IPS DF 6.9 (cell line): ENCODE data around the gene GRID1.

Experiments used
- DNase-seq: peaks from one replicate; pipeline ENCODE4 v3.0.0-alpha.2; 2013; ENCODE audit warnings: low read depth, low spot score
- H3K27ac ChIP-seq: one replicate; pipeline ENCODE4 v1.5.1; 2013; ENCODE audit warnings: low read length, control low read depth
- H3K27me3 ChIP-seq: 2 replicates; pipeline ENCODE4 v1.6.1; 2013; ENCODE audit warnings: mild to moderate bottlenecking, low read length; ENCODE audit not compliant: control insufficient read depth, insufficient read depth
- H3K36me3 ChIP-seq: 2 replicates; pipeline ENCODE4 v1.6.1; 2013; ENCODE audit warnings: low read length; ENCODE audit not compliant: control insufficient read depth, insufficient read depth
- H3K4me1 ChIP-seq: 2 replicates; pipeline ENCODE4 v1.6.1; 2013; ENCODE audit warnings: low read length; ENCODE audit not compliant: control insufficient read depth, insufficient read depth
- H3K4me3 ChIP-seq: 2 replicates; pipeline ENCODE4 v1.5.1; 2013; ENCODE audit warnings: mild to moderate bottlenecking, low read length
- H3K9me3 ChIP-seq: 2 replicates; pipeline ENCODE4 v1.6.1; 2013; ENCODE audit warnings: low read length, inconsistent platforms; ENCODE audit not compliant: control insufficient read depth, insufficient read depth
- WGBS: extraction: QIAGEN DNeasy Blood & Tissue Kit; methylation state at CpG from one replicate; pipeline ENCODE4 v1.1.7; 2013; ENCODE audit warnings: mixed read lengths, missing lambda C conversion rate; ENCODE audit not compliant: insufficient read length, insufficient coverage; 5-methylcytosine and 5-hydroxymethylcytosine counted together

The GRID1 gene

DNA sequence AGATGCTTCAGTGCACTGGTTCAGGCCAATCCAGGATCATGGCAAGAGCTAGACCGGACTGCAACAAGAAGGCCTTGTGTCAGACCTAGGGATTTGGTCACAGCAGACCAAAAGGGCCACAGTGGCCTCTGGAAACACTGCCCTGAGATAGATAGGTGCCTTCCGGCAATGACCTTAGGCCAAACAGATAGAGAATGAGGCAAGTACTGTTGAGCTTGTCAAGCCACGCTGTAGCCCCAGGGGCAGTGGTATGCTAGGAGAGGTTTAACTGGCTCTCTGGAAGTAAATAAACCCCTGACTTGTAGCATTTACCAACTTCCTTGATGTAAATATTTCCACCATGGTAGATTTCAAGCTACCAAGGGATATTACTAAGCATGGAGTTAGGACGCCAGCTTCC lies 197.5 kb downstream of the GRID1 start:
- Histone ChIP-seq H3K36me3 (no peaks in the 10 kb centered on the region), H3K27me3 (no peaks in the 10 kb centered on the region), H3K9me3 (no peaks in the 10 kb centered on the region; the same call in 1 of the 2 replicates), H3K4me3 (no peak overlapping the region), H3K27ac (no peak overlapping the region), H3K4me1 (no peaks in the 10 kb centered on the region)
- WGBS, result no CpG with 5 or more reads among the region's 4 CpGs
- DNase-seq, result no peak

DNA sequence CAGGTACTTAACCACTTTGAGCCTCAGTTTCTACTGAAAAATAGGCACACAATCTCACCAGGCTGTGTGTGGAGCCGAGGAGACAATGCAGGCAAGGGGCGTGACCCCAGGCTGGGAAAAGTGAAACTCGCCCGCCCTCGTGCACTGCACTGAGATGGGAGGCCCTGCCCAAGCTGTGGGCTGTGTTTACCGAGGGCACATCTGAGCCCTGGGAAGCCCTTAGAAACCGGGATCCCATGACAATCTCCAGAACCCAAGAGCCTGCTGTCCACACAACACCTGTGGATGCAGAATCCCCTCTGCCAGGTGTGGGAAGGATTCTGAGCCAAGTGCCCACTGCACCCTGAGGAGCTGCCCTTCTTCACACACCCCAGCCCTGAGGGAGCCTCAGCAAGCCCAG lies 198.3 kb downstream of the GRID1 start:
- no peaks in the 10 kb centered on the region for H3K36me3 ChIP-seq
- H3K27ac ChIP-seq, result no peak overlapping the region
- H3K9me3 ChIP-seq, result no peaks in the 10 kb centered on the region; the same call in 1 of the 2 replicates
- no peak for DNase-seq
- WGBS, result no CpG with 5 or more reads among the region's 7 CpGs
- H3K27me3 ChIP-seq, result no peaks in the 10 kb centered on the region
- no peak overlapping the region for H3K4me3 ChIP-seq
- H3K4me1 ChIP-seq, result no peaks in the 10 kb centered on the region

DNA sequence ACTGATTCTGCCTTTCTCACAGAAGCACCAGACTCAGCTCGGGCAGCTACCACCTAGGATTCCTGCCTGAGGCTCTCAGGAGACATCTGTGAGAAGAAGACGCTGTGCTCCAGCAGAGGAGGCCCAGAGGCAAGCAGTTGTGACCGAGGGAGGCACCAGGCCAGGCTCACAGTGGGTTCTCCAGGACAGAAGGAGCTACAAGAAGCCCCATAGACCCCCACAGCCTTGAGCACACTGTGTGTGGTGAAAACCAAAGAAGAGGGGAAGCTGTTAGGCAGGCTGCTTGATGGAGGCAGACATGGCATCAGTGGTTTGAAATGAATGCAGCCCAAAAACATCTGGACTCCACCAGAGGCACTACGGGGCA lies 198.8 kb downstream of the GRID1 start:
- Histone ChIP-seq H3K27me3 (no peaks in the 10 kb centered on the region), H3K36me3 (no peaks in the 10 kb centered on the region), H3K4me1 (no peaks in the 10 kb centered on the region), H3K27ac (no peak overlapping the region), H3K4me3 (no peak overlapping the region), H3K9me3 (no peaks in the 10 kb centered on the region)
- no CpG with 5 or more reads among the region's 4 CpGs for WGBS
- DNase-seq, result no peak

DNA sequence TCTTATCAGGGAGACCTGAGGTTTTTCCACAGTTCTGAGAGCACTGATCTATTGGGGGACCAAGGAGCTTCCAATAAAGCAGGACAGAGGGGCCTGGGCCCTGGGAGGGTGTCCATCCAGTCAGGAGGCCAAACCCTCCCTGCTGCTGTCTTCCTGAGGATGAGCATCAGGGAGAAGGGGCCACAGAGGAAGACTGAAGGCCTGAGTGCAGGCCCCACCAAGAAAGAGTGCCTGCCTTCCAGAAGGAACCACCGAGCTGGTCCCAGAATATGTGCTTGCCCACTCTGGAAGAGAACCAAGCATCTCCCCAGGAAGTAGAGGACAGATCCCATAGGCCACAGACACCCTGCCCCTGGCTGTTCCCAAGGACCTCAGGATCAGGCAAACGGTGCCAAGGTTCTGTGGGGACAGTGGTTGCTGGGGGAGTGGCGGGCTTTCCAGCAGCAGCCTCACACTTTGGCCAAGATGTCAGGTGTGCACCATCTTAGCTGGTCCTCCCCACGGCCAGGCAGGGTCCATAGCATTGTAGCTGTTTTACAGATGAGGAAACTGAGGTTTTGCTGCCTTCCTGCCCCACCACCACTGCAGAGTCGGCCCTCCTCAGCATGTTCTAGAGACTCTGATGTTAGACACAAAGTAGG lies 199.4 kb downstream of the GRID1 start:
- Histone ChIP-seq H3K36me3 (no peaks in the 10 kb centered on the region), H3K4me3 (no peak overlapping the region), H3K27ac (no peak overlapping the region), H3K4me1 (no peaks in the 10 kb centered on the region), H3K9me3 (no peaks in the 10 kb centered on the region), H3K27me3 (no peaks in the 10 kb centered on the region)
- WGBS, result no CpG with 5 or more reads among the region's 5 CpGs
- no peak for DNase-seq

DNA sequence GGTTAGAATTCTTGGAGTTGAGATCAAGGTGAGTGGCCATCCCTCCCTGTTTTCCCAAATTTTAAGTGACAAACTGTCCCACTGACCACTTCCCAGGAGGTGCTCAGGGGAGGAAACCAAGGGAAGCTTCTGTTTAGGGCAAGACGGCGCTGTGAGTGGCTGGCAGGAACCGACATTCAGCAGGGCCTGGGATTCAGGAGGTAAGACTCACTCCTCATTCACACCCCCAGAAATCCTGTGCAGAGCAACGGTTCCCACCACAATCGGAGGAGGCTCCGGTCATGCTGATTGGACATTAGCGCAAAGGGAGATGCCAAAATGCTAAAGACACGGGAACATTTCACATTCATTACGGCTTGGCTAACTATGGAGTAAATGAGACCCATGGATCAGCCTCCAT lies 200.9 kb downstream of the GRID1 start:
- H3K4me3 ChIP-seq, result no peak overlapping the region
- no peaks in the 10 kb centered on the region for H3K4me1 ChIP-seq
- H3K27ac ChIP-seq, result no peak overlapping the region
- DNase-seq, result no peak
- no peaks in the 10 kb centered on the region for H3K27me3 ChIP-seq
- H3K36me3 ChIP-seq, result no peaks in the 10 kb centered on the region
- no CpG with 5 or more reads among the region's 9 CpGs for WGBS
- no peaks in the 10 kb centered on the region for H3K9me3 ChIP-seq

DNA sequence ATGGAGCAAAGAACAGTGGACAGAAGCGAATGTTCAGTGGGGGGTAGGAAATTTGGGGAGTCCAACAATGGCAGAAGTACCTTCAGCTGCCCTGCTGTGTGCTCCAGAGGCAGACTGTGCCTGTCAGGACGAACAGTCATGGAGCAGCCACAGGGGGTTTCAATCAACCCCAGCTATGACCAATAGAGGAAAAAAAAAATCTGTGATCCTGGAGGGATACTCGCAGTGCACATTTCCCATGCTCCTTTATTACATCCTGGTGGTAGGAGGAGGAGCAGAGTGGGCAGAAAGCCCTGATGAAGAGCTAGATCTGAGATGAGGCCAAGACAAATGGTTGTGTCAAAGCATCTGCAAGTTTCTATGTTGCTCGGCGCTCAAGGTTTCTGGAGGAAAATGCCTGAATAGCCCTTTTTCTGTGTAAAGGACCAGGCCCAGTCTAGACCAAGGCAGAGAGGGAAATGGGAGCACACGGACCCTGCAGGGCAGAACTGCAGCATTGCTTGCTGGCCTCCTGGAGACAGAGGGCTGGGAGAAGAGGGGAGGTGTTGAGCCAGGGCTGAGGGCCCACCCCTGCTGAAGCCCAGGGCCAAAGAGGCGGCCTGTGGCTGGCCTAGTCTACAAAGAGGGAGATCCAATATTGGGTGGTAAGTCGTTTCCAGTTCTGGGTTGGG lies 201.5 kb downstream of the GRID1 start:
- H3K9me3 ChIP-seq, result no peaks in the 10 kb centered on the region
- DNase-seq, result no peak
- no CpG with 5 or more reads among the region's 8 CpGs for WGBS
- H3K4me1 ChIP-seq, result no peaks in the 10 kb centered on the region
- H3K27me3 ChIP-seq, result no peaks in the 10 kb centered on the region
- no peak overlapping the region for H3K4me3 ChIP-seq
- no peak overlapping the region for H3K27ac ChIP-seq
- H3K36me3 ChIP-seq, result no peaks in the 10 kb centered on the region

DNA sequence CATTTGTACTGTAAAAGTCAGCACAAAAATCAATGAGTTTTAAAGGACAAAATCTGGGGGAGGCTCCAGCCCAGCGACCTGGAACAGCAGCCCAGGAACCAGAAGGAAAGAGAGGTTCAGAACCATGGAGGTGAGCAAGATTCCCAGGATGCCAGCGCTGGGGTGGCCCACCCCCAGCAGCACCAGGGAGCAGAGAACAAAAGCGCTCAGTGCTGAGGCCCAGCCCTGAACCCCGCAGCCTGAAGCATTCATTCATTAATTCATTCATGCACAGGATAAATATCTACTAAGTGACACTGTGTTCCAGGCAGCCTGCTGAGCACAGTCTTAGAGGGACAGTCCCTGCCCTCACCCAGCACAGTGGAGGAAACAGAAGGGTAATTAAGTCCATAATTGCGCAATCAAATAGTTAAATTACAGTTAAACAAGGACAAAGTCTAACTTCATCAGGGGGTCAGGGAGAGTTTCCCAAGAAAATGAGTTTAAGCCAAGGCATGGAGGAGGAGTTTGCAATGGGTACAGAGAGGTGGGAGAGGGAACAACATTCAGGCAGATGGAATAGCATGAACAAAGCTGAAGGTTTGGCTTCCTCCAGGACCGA lies 202.3 kb downstream of the GRID1 start:
- Histone ChIP-seq H3K9me3 (no peaks in the 10 kb centered on the region), H3K27ac (no peak overlapping the region), H3K4me1 (no peaks in the 10 kb centered on the region), H3K27me3 (no peaks in the 10 kb centered on the region), H3K36me3 (no peaks in the 10 kb centered on the region), H3K4me3 (no peak overlapping the region)
- no peak for DNase-seq
- no CpG with 5 or more reads among the region's 6 CpGs for WGBS

DNA sequence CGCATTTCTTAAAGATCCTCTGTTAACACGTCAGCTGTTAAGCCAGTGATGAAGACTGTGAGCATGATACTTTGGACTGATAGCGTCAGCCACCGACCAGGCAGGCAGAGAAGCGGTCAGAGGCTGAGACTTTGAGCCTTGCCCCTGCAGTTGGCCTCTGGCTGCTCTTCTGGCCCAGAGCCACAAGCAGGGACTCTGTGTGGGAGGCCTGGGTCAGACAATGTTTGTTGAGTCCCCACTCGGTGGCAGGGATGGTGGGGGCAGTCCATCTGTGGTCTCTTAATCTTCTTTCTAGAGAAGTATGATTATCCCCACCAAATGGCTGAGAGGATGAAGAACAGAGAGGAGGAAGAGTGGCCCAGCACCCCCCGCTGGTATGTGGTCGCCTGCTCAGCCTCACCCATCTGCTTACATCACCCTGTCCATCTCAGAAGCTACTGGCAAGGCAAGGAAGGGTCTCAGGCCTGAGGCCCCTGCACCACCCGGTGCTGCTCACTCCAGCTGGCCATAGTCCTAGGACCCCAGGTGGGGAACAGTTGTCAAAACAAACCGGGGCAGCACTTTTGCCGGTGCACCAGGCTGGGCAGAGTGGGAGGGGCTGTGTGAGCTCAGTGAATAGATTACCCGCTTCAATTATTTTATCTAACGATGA lies 202.9 kb downstream of the GRID1 start:
- no peaks in the 10 kb centered on the region for H3K4me1 ChIP-seq
- no peak overlapping the region for H3K27ac ChIP-seq
- no peaks in the 10 kb centered on the region for H3K27me3 ChIP-seq
- no CpG with 5 or more reads among the region's 13 CpGs for WGBS
- no peaks in the 10 kb centered on the region for H3K36me3 ChIP-seq
- H3K4me3 ChIP-seq, result no peak overlapping the region
- H3K9me3 ChIP-seq, result no peaks in the 10 kb centered on the region
- no peak for DNase-seq

DNA sequence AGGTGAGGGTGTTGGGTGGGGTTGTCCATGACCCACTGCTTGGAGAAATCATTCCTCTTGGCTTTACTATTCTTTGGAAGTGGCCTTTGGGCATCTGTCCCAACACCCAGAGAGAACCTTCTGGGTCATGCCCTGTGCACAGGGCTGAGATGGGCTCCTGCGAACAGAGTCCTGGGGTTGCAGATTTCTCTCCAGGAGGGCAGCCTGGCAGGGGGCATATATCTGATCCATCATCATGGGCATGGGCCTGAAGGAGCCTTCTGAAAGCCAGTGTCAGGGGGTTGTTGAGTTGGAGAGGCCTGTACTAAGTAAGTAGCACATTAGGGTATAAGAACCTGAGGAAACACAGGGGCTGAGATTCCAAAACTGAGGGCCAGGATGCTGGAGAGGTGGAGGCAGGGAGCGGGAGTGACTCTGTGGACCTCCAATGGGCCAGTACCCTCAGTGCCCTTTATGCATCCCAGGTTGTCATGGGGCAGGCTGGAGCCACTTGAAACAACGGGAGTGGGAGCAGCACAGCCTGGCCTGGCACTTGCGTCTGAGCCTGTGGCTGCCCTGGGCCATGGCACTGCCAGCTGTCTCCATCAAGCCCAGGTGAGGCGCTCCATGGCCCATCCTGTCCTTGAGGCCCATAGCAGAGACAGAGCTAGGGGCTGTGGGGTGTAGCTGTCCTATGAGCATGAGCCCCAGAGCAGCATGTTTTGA lies 203.7 kb downstream of the GRID1 start:
- H3K9me3 ChIP-seq, result no peaks in the 10 kb centered on the region
- no peaks in the 10 kb centered on the region for H3K36me3 ChIP-seq
- H3K27me3 ChIP-seq, result no peaks in the 10 kb centered on the region
- no CpG with 5 or more reads among the region's 5 CpGs for WGBS
- no peak for DNase-seq
- H3K27ac ChIP-seq, result no peak overlapping the region
- H3K4me3 ChIP-seq, result no peak overlapping the region
- no peaks in the 10 kb centered on the region for H3K4me1 ChIP-seq

DNA sequence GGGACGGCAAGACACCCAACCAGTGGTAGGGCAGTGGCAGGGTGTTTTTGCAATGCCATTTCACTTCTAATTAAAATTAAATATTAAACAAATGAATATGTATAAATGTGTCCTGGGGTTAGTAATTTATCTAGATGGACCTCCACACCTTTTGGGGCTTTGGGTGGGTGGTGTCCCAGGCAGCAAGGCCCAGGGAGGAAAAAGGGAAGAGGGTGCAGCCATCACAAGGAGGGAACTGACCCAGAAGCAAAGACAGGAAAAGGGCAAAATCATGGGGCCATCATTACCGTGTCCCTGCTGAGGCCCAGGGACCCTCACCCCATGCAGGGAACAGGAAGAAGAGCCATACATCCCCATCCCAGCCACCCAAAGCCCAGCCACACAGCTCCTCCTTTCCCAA lies 204.6 kb downstream of the GRID1 start:
- Histone ChIP-seq H3K4me3 (no peak overlapping the region), H3K36me3 (no peaks in the 10 kb centered on the region), H3K27me3 (no peaks in the 10 kb centered on the region), H3K9me3 (no peaks in the 10 kb centered on the region), H3K27ac (no peak overlapping the region), H3K4me1 (no peaks in the 10 kb centered on the region)
- DNase-seq, result no peak
- WGBS, result no CpG with 5 or more reads among the region's 2 CpGs
